SK-N-SH (cell line): ENCODE measurements around the gene E2F4. TPM values are rescaled to one million over a fixed set of nuclear protein-coding genes. Genes with fewer than 3 reads are reported as not detected.
A peak's percentile ranks its signal among the peaks of the same experiment; 100 is the strongest.

Experiments
- CTCF ChIA-PET: fragments of 300-600, 350-600 bp; formaldehyde crosslinking; extraction: SDS; loops from one replicate; lab custom pipeline; 2021; lab: Yijun Ruan, JAX
- POLR2A ChIA-PET: fragments of 350-600 bp; sonication (Branson Sonifier 250); formaldehyde crosslinking; extraction: SDS; loops from one replicate; lab custom pipeline; 2020; ENCODE audit warnings: antibody characterized with exemption, inconsistent platforms; lab: Yijun Ruan, JAX
- DNase-seq: peaks from one replicate; pipeline ENCODE4 v3.0.0; 2012
- H2AFZ ChIP-seq: fragments of 200-600 bp; sonication (generic); 2 replicates; pipeline ENCODE4 v1.8.1; 2016; ENCODE audit warnings: antibody characterized with exemption, mild to moderate bottlenecking, low read depth
- H3F3A ChIP-seq: fragments of 200-600 bp; sonication (generic); replicated peaks from 2 replicates; pipeline ENCODE3; 2016; ENCODE audit warnings: antibody characterized with exemption, mild to moderate bottlenecking; ENCODE audit not compliant: insufficient read depth
- H3K27ac ChIP-seq, 2 experiments: fragments of 200-500 bp in 1 of 2; fragments of 200-600 bp in 1 of 2; sonication (Bioruptor generic) in 1 of 2; sonication (generic), shearing (Covaris generic) in 1 of 2; 2 replicates each; pipeline versions ENCODE4 v1.5.1 to v1.6.1; 2014 to 2016; ENCODE audit warnings: low read depth in 2 of 2, inconsistent platforms in 1 of 2, low read length in 1 of 2, mild to moderate bottlenecking in 1 of 2, mixed read lengths in 1 of 2
- H3K27me3 ChIP-seq: fragments of 200-600 bp; sonication (generic), shearing (Covaris generic); 2 replicates; pipeline ENCODE4 v1.6.1; 2016; ENCODE audit warnings: mixed run types; ENCODE audit not compliant: insufficient read depth
- H3K36me3 ChIP-seq, 2 experiments: fragments of 200-500 bp in 1 of 2; fragments of 200-600 bp in 1 of 2; sonication (Bioruptor generic) in 1 of 2; sonication (generic) in 1 of 2; replicated peaks in 1 of 2; 2 replicates each; pipeline versions ENCODE3 to v1.5.1; 2014 to 2016; ENCODE audit warnings: low read length in 1 of 2, mild to moderate bottlenecking in 1 of 2; ENCODE audit not compliant: insufficient read depth in 2 of 2, control insufficient read depth in 1 of 2
- H3K4me1 ChIP-seq, 2 experiments: fragments of 200-500 bp in 1 of 2; fragments of 200-600 bp in 1 of 2; sonication (Bioruptor generic) in 1 of 2; sonication (generic), shearing (Covaris generic) in 1 of 2; 2 replicates each; pipeline versions ENCODE4 v1.5.1 to v1.6.1; 2014 to 2016; ENCODE audit warnings: low read depth in 1 of 2, low read length in 1 of 2, mixed run types in 1 of 2; ENCODE audit not compliant: insufficient read depth in 2 of 2, control insufficient read depth in 1 of 2
- H3K4me2 ChIP-seq: fragments of 200-600 bp; sonication (generic), shearing (Covaris generic); 2 replicates; pipeline ENCODE4 v1.6.1; 2017; ENCODE audit warnings: mixed run types
- H3K4me3 ChIP-seq, 2 experiments: fragments of 200-500 bp in 1 of 2; fragments of 200-600 bp in 1 of 2; sonication (Bioruptor generic) in 1 of 2; sonication (generic), shearing (Covaris generic) in 1 of 2; 2 replicates each; pipeline versions ENCODE4 v1.5.1 to v1.8.1; 2014 to 2016; ENCODE audit warnings: low read depth in 2 of 2, inconsistent platforms in 1 of 2, low read length in 1 of 2, mild to moderate bottlenecking in 1 of 2, mixed read lengths in 1 of 2, moderate library complexity in 1 of 2
- H3K79me2 ChIP-seq: fragments of 200-600 bp; sonication (generic); 2 replicates; pipeline ENCODE4 v1.8.1; 2017; ENCODE audit warnings: mild to moderate bottlenecking; ENCODE audit not compliant: insufficient read depth
- H3K9ac ChIP-seq: fragments of 200-600 bp; sonication (generic); 2 replicates; pipeline ENCODE4 v1.6.1; 2017; ENCODE audit warnings: mixed run types
- H3K9me2 ChIP-seq: fragments of 200-600 bp; sonication (generic); 2 replicates; pipeline ENCODE4 v1.6.1; 2017; ENCODE audit warnings: mixed run types
- H3K9me3 ChIP-seq: fragments of 200-600 bp; sonication (generic); 2 replicates; pipeline ENCODE4 v1.6.1; 2017; ENCODE audit warnings: mixed run types, mild to moderate bottlenecking, moderate library complexity
- H4K20me1 ChIP-seq: fragments of 200-600 bp; sonication (generic); 2 replicates; pipeline ENCODE4 v1.6.1; 2017; ENCODE audit warnings: mild to moderate bottlenecking, mixed run types; ENCODE audit not compliant: insufficient read depth
- ELF1 ChIP-seq: IDR thresholded peaks from 2 replicates; pipeline ENCODE4 v1.4.0; 2012
- GATA2 ChIP-seq: sonication (generic); formaldehyde crosslinking; IDR thresholded peaks from 2 replicates; pipeline ENCODE4 v1.5.0; 2020; ENCODE audit warnings: mild to moderate bottlenecking, missing genetic modification reagents
- IRF3 ChIP-seq: fragments of 150-350 bp; IDR thresholded peaks from 2 replicates; pipeline ENCODE4 v1.6.1; 2016; ENCODE audit warnings: mild to moderate bottlenecking, low read depth, low read length
- JUND ChIP-seq: IDR thresholded peaks from 2 replicates; pipeline ENCODE4 v1.4.0; 2012
- MXI1 ChIP-seq: IDR thresholded peaks from 2 replicates; pipeline ENCODE4 v1.6.1; 2012; ENCODE audit warnings: mild to moderate bottlenecking, low read depth, low read length, improper control_type of control experiment
- RCOR1 ChIP-seq: fragments of 150-350 bp; IDR thresholded peaks from 2 replicates; pipeline ENCODE4 v1.6.1; 2017; ENCODE audit warnings: antibody characterized with exemption, low read length
- SMC3 ChIP-seq: IDR thresholded peaks from 2 replicates; pipeline ENCODE4 v1.6.1; 2012; ENCODE audit warnings: low read depth, low read length, improper control_type of control experiment
- TCF12 ChIP-seq: IDR thresholded peaks from 2 replicates; pipeline ENCODE4 v1.4.0; 2012
- TEAD4 ChIP-seq: IDR thresholded peaks from 2 replicates; pipeline ENCODE4 v1.4.0; 2012; ENCODE audit warnings: mild to moderate bottlenecking, borderline replicate concordance; ENCODE audit not compliant: insufficient read depth
- YY1 ChIP-seq: IDR thresholded peaks from 2 replicates; pipeline ENCODE4 v1.4.0; 2012; ENCODE audit warnings: low read depth, mild to moderate bottlenecking
- WGBS: methylation state at CpG from one replicate; pipeline ENCODE4 v1.1.6; 2017; ENCODE audit warnings: low lambda C conversion rate; 5-methylcytosine and 5-hydroxymethylcytosine counted together
- polyA plus RNA-seq, 3 experiments: library from polyadenylated mRNA; depleted of rRNA; stranded (reverse); fragments of >200 nt; gene quantifications; 2 replicates each; pipeline ENCODE4 v1.2.3, GENCODE V29; 2012
- TF ChIP-seq, protein P1 (sequence below): IDR thresholded peaks from 2 replicates; pipeline ENCODE4 v1.6.1; 2012; ENCODE audit warnings: mild to moderate bottlenecking, low read depth, low read length, moderate library complexity
- TF ChIP-seq, protein P2 (sequence below): IDR thresholded peaks from 2 replicates; pipeline ENCODE4; 2012
- TF ChIP-seq, protein P3 (sequence below): IDR thresholded peaks from 2 replicates; pipeline ENCODE4 v1.4.0; 2012; ENCODE audit warnings: low read depth, borderline replicate concordance

Gene E2F4
- polyA plus RNA-seq, 1 of the 3 experiments (the other 2 are of a cell fraction), result 168 TPM

DNA sequence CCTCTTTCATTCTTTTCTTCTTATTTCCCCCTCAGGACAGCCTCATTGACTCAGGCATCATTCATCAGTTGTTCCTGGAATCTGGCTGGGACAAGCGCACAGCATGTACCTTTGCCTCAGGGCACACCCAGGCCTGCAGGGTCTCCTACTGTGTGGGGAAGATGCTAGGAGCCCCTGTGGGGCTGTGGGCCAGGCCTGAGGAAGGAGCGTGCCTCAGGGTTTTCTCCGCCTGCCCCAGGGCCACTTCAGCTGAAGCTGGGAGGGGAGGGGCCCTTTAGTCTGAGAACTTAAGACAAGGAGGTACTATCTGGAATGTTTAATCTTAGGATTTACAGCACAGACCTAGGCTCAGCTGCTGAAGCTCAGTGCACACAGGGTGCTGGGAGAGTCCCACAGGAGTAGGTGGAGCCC lies 14.9 kb downstream of the E2F4 start (continued):
- TF ChIP-seq, protein P1, sequence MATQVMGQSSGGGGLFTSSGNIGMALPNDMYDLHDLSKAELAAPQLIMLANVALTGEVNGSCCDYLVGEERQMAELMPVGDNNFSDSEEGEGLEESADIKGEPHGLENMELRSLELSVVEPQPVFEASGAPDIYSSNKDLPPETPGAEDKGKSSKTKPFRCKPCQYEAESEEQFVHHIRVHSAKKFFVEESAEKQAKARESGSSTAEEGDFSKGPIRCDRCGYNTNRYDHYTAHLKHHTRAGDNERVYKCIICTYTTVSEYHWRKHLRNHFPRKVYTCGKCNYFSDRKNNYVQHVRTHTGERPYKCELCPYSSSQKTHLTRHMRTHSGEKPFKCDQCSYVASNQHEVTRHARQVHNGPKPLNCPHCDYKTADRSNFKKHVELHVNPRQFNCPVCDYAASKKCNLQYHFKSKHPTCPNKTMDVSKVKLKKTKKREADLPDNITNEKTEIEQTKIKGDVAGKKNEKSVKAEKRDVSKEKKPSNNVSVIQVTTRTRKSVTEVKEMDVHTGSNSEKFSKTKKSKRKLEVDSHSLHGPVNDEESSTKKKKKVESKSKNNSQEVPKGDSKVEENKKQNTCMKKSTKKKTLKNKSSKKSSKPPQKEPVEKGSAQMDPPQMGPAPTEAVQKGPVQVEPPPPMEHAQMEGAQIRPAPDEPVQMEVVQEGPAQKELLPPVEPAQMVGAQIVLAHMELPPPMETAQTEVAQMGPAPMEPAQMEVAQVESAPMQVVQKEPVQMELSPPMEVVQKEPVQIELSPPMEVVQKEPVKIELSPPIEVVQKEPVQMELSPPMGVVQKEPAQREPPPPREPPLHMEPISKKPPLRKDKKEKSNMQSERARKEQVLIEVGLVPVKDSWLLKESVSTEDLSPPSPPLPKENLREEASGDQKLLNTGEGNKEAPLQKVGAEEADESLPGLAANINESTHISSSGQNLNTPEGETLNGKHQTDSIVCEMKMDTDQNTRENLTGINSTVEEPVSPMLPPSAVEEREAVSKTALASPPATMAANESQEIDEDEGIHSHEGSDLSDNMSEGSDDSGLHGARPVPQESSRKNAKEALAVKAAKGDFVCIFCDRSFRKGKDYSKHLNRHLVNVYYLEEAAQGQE, result no peak
- TF ChIP-seq GATA2 (CRISPR knock-in tag) (no peak), TEAD4 (no peak), IRF3 (no peak)

DNA sequence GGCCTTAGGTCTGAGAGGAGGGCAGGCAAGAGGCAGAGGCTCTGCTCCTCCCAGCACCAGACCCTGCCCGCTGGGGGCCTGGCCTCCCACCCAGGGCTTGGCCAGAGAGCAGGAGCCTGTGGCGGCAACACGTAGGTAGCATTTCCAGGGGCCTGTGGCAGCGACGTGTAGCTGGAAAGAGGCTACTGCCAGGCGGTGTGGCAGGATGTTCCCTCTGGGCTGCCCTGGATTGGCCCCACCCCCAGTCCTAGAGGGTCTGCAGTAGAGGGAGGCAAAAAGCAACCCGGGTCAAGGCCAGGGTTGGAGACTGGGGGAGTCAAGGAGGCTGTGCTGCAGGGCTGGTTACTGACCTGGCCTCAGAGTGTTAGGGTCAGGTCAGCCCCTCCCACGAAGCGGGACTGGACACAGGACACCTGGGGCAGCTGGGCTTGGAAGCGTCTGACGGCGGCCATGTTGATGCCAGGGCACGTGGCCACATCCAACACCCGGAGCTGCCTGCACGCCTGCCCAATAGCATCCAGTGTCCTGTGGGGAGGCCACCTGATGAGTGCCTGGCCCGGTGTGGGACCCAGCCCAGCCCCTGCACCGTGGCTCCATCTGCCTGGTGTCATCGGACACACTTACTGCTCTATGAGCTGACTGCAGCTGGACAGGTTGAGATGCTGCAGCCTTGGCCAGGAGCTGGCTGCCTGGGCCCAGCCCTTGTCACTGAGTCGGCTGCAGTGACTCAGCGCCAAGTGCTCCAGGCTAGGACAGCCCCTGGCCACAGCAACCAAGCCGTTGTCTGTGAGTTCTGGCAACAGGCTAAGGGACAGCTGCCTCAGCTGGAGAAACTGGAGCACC lies 15.5 kb downstream of the E2F4 start:
- CTCF ChIA-PET, result interaction anchor here (0.6 to 1.4 kb wide), 5 partner anchors 11 to 190 kb away, joined by 3 to 5 read pairs (median 3); partner anchors contain the start of gene TMEM208
- Histone ChIP-seq H3K4me1 (peaks cover 8 to 11% of the 10 kb centered on the region in 2 experiments; a peak in 2 of 4 replicates), H3K9me3 (no peaks in the 10 kb centered on the region), H2AFZ (no peak overlapping the region), H3K4me3 (no peak overlapping the region), H3K9ac (no peak overlapping the region), H3K9me2 (no peaks in the 10 kb centered on the region), H3K79me2 (no peaks in the 10 kb centered on the region), H4K20me1 (no peaks in the 10 kb centered on the region), H3K27me3 (no peaks in the 10 kb centered on the region), H3K4me2 (no peak overlapping the region), H3K36me3 (peaks cover 0 to 17% of the 10 kb centered on the region in 2 experiments), H3K27ac (peak overlapping the region in 1 of 2 experiments; percentile 30; a peak in 1 of 4 replicates), H3F3A (peaks cover 4% of the 10 kb centered on the region)
- WGBS, result 57% methylated on average over 7 of the region's 21 CpGs
- DNase-seq, result peak; percentile 52
- POLR2A ChIA-PET, result interaction anchor here (1.0 to 4.0 kb wide), 5 partner anchors 8 to 20 kb away, joined by 4 to 21 read pairs (median 7); partner anchors contain the start of gene TMEM208
- TF ChIP-seq JUND (no peak), RCOR1 (no peak), TCF12 (no peak), YY1 (no peak), SMC3 (no peak), GATA2 (CRISPR knock-in tag) (no peak), MXI1 (no peak), ELF1 (no peak)
- TF ChIP-seq, protein P2, sequence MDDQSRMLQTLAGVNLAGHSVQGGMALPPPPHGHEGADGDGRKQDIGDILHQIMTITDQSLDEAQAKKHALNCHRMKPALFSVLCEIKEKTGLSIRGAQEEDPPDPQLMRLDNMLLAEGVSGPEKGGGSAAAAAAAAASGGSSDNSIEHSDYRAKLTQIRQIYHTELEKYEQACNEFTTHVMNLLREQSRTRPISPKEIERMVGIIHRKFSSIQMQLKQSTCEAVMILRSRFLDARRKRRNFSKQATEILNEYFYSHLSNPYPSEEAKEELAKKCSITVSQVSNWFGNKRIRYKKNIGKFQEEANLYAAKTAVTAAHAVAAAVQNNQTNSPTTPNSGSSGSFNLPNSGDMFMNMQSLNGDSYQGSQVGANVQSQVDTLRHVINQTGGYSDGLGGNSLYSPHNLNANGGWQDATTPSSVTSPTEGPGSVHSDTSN, result no peak
- TF ChIP-seq, protein P3, sequence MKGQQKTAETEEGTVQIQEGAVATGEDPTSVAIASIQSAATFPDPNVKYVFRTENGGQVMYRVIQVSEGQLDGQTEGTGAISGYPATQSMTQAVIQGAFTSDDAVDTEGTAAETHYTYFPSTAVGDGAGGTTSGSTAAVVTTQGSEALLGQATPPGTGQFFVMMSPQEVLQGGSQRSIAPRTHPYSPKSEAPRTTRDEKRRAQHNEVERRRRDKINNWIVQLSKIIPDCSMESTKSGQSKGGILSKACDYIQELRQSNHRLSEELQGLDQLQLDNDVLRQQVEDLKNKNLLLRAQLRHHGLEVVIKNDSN, result no peak
